HEK293 (cell line): ENCODE data around the gene PLOD2.

ENCODE experiments used
- CTCF ChIA-PET: fragments of 350-600 bp; formaldehyde crosslinking; extraction: SDS; loops from one replicate; lab custom pipeline; 2021; ENCODE audit warnings: antibody characterized with exemption; lab: Yijun Ruan, JAX
- POLR2A ChIA-PET: fragments of 300-600 bp; formaldehyde crosslinking; extraction: SDS; loops from one replicate; lab custom pipeline; 2020; ENCODE audit warnings: antibody characterized with exemption, inconsistent platforms; lab: Yijun Ruan, JAX
- H3K27ac ChIP-seq: fragments of 200-500 bp; sonication (Bioruptor generic); 2 replicates; pipeline ENCODE4 v1.5.1; 2014; ENCODE audit warnings: low read depth, low read length, control low read depth, inconsistent platforms; ENCODE audit errors: extremely low read depth
- H3K36me3 ChIP-seq, 2 experiments: fragments of 200-500 bp in 1 of 2; sonication (Bioruptor generic) in 1 of 2; 1 replicate in 1 of 2; 2 replicates in 1 of 2; pipeline ENCODE4 v1.5.1; 2014 to 2017; ENCODE audit warnings: inconsistent platforms in 2 of 2, low read length in 2 of 2; ENCODE audit not compliant: control insufficient read depth in 2 of 2, insufficient read depth in 1 of 2
- H3K4me1 ChIP-seq: fragments of 200-500 bp; sonication (Bioruptor generic); 2 replicates; pipeline ENCODE4 v1.5.1; 2014; ENCODE audit warnings: mild to moderate bottlenecking, low read length, inconsistent platforms; ENCODE audit not compliant: control insufficient read depth, insufficient read depth
- H3K4me3 ChIP-seq: 2 replicates; pipeline ENCODE4 v1.5.1; 2011; ENCODE audit warnings: low read depth, mild to moderate bottlenecking, control low read depth, low read length, moderate library complexity
- H3K9me3 ChIP-seq: fragments of 200-500 bp; sonication (Bioruptor generic); 2 replicates; pipeline ENCODE4 v1.5.1; 2014; ENCODE audit warnings: low read depth, low read length, inconsistent platforms; ENCODE audit not compliant: control insufficient read depth, insufficient read depth
- BCL6B ChIP-seq: fragments of 450-650 bp; formaldehyde crosslinking; IDR thresholded peaks from 2 replicates; pipeline ENCODE4 v1.5.1; 2017; ENCODE audit warnings: missing biosample characterization, missing genetic modification characterization
- HOXD13 ChIP-seq: sonication (generic); formaldehyde crosslinking; IDR thresholded peaks from 2 replicates; pipeline ENCODE4 v1.8.0; 2022; ENCODE audit warnings: missing genetic modification reagents, borderline replicate concordance
- PBX3 ChIP-seq: sonication (generic); formaldehyde crosslinking; IDR thresholded peaks from 2 replicates; pipeline ENCODE4 v1.8.1; 2022; ENCODE audit warnings: mild to moderate bottlenecking, moderate library complexity, missing genetic modification reagents
- YY2 ChIP-seq: fragments of 450-650 bp; formaldehyde crosslinking; IDR thresholded peaks from 2 replicates; pipeline ENCODE4 v1.5.1; 2016; ENCODE audit warnings: missing biosample characterization, missing genetic modification characterization
- ZBTB1 ChIP-seq: fragments of 450-650 bp; formaldehyde crosslinking; IDR thresholded peaks from 2 replicates; pipeline ENCODE4 v1.5.1; 2016; ENCODE audit warnings: missing biosample characterization, missing genetic modification characterization
- ZBTB26 ChIP-seq: fragments of 450-650 bp; formaldehyde crosslinking; optimal IDR thresholded peaks from 2 replicates; pipeline ENCODE3; 2016; ENCODE audit warnings: missing biosample characterization, mild to moderate bottlenecking, missing genetic modification characterization
- ZFP37 ChIP-seq: fragments of 450-650 bp; formaldehyde crosslinking; IDR thresholded peaks from 2 replicates; pipeline ENCODE4 v1.5.1; 2016; ENCODE audit warnings: missing biosample characterization, missing genetic modification characterization
- ZNF138 ChIP-seq: fragments of 450-650 bp; formaldehyde crosslinking; IDR thresholded peaks from 2 replicates; pipeline ENCODE4 v1.5.1; 2016; ENCODE audit warnings: missing biosample characterization, missing genetic modification characterization, borderline replicate concordance
- ZNF157 ChIP-seq: fragments of 450-650 bp; formaldehyde crosslinking; IDR thresholded peaks from 2 replicates; pipeline ENCODE4 v1.5.1; 2016; ENCODE audit warnings: missing biosample characterization, missing genetic modification characterization
- ZNF19 ChIP-seq: fragments of 450-650 bp; formaldehyde crosslinking; IDR thresholded peaks from 2 replicates; pipeline ENCODE4; 2016; ENCODE audit warnings: missing biosample characterization, missing genetic modification characterization, low read depth
- ZNF2 ChIP-seq: fragments of 450-650 bp; formaldehyde crosslinking; IDR thresholded peaks from 2 replicates; pipeline ENCODE4 v1.5.1; 2016; ENCODE audit warnings: missing biosample characterization, missing genetic modification characterization
- ZNF248 ChIP-seq: fragments of 450-650 bp; formaldehyde crosslinking; IDR thresholded peaks from 2 replicates; pipeline ENCODE4 v1.5.1; 2017; ENCODE audit warnings: missing biosample characterization, missing genetic modification characterization
- ZNF391 ChIP-seq: fragments of 450-650 bp; formaldehyde crosslinking; IDR thresholded peaks from 2 replicates; pipeline ENCODE4 v1.5.1; 2016; ENCODE audit warnings: low read depth, missing biosample characterization, missing genetic modification characterization, borderline replicate concordance
- ZNF426 ChIP-seq: fragments of 450-650 bp; formaldehyde crosslinking; IDR thresholded peaks from 2 replicates; pipeline ENCODE4 v1.5.1; 2017; ENCODE audit warnings: missing biosample characterization, missing genetic modification characterization, mild to moderate bottlenecking, inconsistent platforms, moderate library complexity
- ZNF549 ChIP-seq: fragments of 450-650 bp; IDR thresholded peaks from 2 replicates; pipeline ENCODE4 v1.5.1; 2018; ENCODE audit warnings: missing biosample characterization, missing genetic modification characterization, mild to moderate bottlenecking, inconsistent platforms, moderate library complexity
- ZNF571 ChIP-seq: fragments of 450-650 bp; formaldehyde crosslinking; IDR thresholded peaks from 2 replicates; pipeline ENCODE4 v1.5.0; 2017; ENCODE audit warnings: missing biosample characterization, missing genetic modification characterization
- ZNF623 ChIP-seq: fragments of 450-650 bp; formaldehyde crosslinking; IDR thresholded peaks from 2 replicates; pipeline ENCODE4 v1.5.1; 2016; ENCODE audit warnings: missing biosample characterization, missing genetic modification characterization
- ZNF645 ChIP-seq: fragments of 450-650 bp; formaldehyde crosslinking; IDR thresholded peaks from 2 replicates; pipeline ENCODE4; 2016; ENCODE audit warnings: missing biosample characterization, missing genetic modification characterization
- ZNF654 ChIP-seq: fragments of 450-650 bp; formaldehyde crosslinking; IDR thresholded peaks from 2 replicates; pipeline ENCODE4 v1.5.1; 2016; ENCODE audit warnings: low read depth, missing biosample characterization, missing genetic modification characterization
- ZNF76 ChIP-seq: fragments of 450-650 bp; formaldehyde crosslinking; IDR thresholded peaks from 2 replicates; pipeline ENCODE4; 2016; ENCODE audit warnings: low read depth, missing biosample characterization, missing genetic modification characterization, borderline replicate concordance
- ZNF777 ChIP-seq: fragments of 450-650 bp; formaldehyde crosslinking; IDR thresholded peaks from 2 replicates; pipeline ENCODE4 v1.5.1; 2017; ENCODE audit warnings: missing biosample characterization, missing genetic modification characterization, borderline replicate concordance
- TF ChIP-seq, protein P1 (sequence below): fragments of 450-650 bp; formaldehyde crosslinking; IDR thresholded peaks from 2 replicates; pipeline ENCODE4 v1.5.1; 2016; ENCODE audit warnings: missing biosample characterization, missing genetic modification characterization
- TF ChIP-seq, protein P2 (sequence below): fragments of 450-650 bp; formaldehyde crosslinking; IDR thresholded peaks from 2 replicates; pipeline ENCODE4 v1.5.1; 2016; ENCODE audit warnings: missing biosample characterization, missing genetic modification characterization
- TF ChIP-seq, protein P3 (sequence below): fragments of 450-650 bp; formaldehyde crosslinking; IDR thresholded peaks from 2 replicates; pipeline ENCODE4 v1.5.1; 2017; ENCODE audit warnings: missing biosample characterization, missing genetic modification characterization

Gene PLOD2

GRCh38 chr3:146085678-146086077, 75.3 kb downstream of the PLOD2 start:
- TF ChIP-seq, protein P1, sequence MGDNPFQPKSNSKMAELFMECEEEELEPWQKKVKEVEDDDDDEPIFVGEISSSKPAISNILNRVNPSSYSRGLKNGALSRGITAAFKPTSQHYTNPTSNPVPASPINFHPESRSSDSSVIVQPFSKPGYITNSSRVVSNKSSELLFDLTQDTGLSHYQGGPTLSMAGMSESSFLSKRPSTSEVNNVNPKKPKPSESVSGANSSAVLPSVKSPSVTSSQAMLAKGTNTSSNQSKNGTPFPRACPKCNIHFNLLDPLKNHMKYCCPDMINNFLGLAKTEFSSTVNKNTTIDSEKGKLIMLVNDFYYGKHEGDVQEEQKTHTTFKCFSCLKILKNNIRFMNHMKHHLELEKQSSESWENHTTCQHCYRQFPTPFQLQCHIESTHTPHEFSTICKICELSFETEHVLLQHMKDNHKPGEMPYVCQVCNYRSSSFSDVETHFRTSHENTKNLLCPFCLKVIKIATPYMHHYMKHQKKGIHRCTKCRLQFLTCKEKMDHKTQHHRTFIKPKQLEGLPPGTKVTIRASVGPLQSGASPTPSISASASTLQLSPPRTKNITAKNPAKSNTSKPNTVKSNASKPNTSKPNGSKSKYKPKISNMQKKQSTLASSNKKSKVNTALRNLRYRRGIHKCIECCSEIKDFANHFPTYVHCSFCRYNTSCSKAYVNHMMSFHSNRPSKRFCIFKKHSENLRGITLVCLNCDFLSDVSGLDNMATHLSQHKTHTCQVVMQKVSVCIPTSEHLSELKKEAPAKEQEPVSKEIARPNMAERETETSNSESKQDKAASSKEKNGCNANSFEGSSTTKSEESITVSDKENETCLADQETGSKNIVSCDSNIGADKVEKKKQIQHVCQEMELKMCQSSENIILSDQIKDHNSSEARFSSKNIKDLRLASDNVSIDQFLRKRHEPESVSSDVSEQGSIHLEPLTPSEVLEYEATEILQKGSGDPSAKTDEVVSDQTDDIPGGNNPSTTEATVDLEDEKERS (tag by site-specific recombination), result no peak
- no peak for TF ChIP-seq BCL6B
- no peak for TF ChIP-seq ZNF654 (tag by site-specific recombination)
- TF ChIP-seq ZBTB26 (tag by site-specific recombination), result no peak
- no peak for TF ChIP-seq ZNF549 (tag by site-specific recombination)
- no peak for TF ChIP-seq ZNF248 (tag by site-specific recombination)
- no peak for TF ChIP-seq ZNF2 (tag by site-specific recombination)
- no peak for TF ChIP-seq ZNF623
- no peak for TF ChIP-seq ZNF76
- no peak for TF ChIP-seq ZNF391 (tag by site-specific recombination)
- no peak overlapping the region for H3K4me3 ChIP-seq
- no peak overlapping the region for H3K27ac ChIP-seq
- POLR2A ChIA-PET, result no interaction called here
- CTCF ChIA-PET, result no interaction called here
- no peaks in the 10 kb centered on the region; a peak in 1 of 3 replicates for H3K36me3 ChIP-seq
- H3K4me1 ChIP-seq, result 0 out of 2 replicates have a peak, but pooled peaks cover 2% of the 10 kb centered on the region
- no peaks in the 10 kb centered on the region for H3K9me3 ChIP-seq

GRCh38 chr3:146080578-146080977, 80.4 kb downstream of the PLOD2 start:
- POLR2A ChIA-PET, result no interaction called here
- CTCF ChIA-PET, result interaction anchor here (1.0 kb wide), 1 partner anchor 66 kb away, joined by 3 read pairs; no protein-coding TSS in a partner anchor
- H3K9me3 ChIP-seq, result no peaks in the 10 kb centered on the region
- TF ChIP-seq ZNF777 (tag by site-specific recombination), result no peak
- no peak for TF ChIP-seq ZNF645 (tag by site-specific recombination)
- no peak for TF ChIP-seq ZFP37
- TF ChIP-seq, protein P2, sequence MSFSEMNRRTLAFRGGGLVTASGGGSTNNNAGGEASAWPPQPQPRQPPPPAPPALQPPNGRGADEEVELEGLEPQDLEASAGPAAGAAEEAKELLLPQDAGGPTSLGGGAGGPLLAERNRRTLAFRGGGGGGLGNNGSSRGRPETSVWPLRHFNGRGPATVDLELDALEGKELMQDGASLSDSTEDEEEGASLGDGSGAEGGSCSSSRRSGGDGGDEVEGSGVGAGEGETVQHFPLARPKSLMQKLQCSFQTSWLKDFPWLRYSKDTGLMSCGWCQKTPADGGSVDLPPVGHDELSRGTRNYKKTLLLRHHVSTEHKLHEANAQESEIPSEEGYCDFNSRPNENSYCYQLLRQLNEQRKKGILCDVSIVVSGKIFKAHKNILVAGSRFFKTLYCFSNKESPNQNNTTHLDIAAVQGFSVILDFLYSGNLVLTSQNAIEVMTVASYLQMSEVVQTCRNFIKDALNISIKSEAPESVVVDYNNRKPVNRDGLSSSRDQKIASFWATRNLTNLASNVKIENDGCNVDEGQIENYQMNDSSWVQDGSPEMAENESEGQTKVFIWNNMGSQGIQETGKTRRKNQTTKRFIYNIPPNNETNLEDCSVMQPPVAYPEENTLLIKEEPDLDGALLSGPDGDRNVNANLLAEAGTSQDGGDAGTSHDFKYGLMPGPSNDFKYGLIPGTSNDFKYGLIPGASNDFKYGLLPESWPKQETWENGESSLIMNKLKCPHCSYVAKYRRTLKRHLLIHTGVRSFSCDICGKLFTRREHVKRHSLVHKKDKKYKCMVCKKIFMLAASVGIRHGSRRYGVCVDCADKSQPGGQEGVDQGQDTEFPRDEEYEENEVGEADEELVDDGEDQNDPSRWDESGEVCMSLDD, result no peak
- no peak for TF ChIP-seq YY2 (tag by site-specific recombination)
- TF ChIP-seq, protein P3, sequence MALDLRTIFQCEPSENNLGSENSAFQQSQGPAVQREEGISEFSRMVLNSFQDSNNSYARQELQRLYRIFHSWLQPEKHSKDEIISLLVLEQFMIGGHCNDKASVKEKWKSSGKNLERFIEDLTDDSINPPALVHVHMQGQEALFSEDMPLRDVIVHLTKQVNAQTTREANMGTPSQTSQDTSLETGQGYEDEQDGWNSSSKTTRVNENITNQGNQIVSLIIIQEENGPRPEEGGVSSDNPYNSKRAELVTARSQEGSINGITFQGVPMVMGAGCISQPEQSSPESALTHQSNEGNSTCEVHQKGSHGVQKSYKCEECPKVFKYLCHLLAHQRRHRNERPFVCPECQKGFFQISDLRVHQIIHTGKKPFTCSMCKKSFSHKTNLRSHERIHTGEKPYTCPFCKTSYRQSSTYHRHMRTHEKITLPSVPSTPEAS (tag by site-specific recombination), result no peak
- TF ChIP-seq ZNF571 (tag by site-specific recombination), result no peak
- TF ChIP-seq ZNF157, result no peak
- TF ChIP-seq ZNF19 (tag by site-specific recombination), result no peak
- TF ChIP-seq ZNF426 (tag by site-specific recombination), result no peak
- no peak for TF ChIP-seq HOXD13 (CRISPR knock-in tag)
- TF ChIP-seq ZBTB1, result no peak
- TF ChIP-seq ZNF138 (tag by site-specific recombination), result no peak
- TF ChIP-seq PBX3, result no peak

More at GRCh38 chr3:146080578-146080977, 80.4 kb downstream of the PLOD2 start:
- Histone ChIP-seq H3K36me3 (peaks cover 0 to 11% of the 10 kb centered on the region in 2 experiments; a peak in 2 of 3 replicates), H3K4me3 (no peak overlapping the region), H3K27ac (no peak overlapping the region), H3K4me1 (no peaks in the 10 kb centered on the region)
